SU-DHL-6 (cell line): Measurements from ENCODE around the gene DNAJB1.

Source experiments
- EZH2phosphoT487 ChIP-seq: fragments of 200-600 bp; sonication (generic), shearing (Covaris generic); conservative IDR thresholded peaks from 2 replicates; pipeline ENCODE4 v1.6.1; 2018; ENCODE audit warnings: mild to moderate bottlenecking, antibody characterized with exemption, low read length, moderate library complexity, mixed read lengths
- TF ChIP-seq, protein P1 (sequence below): fragments of 200-600 bp; sonication (generic); IDR thresholded peaks from one replicate; pipeline ENCODE4 v1.5.1; 2017; ENCODE audit warnings: antibody characterized with exemption, mild to moderate bottlenecking, low read length, moderate library complexity; ENCODE audit not compliant: insufficient read depth, poor library complexity, severe bottlenecking

DNA sequence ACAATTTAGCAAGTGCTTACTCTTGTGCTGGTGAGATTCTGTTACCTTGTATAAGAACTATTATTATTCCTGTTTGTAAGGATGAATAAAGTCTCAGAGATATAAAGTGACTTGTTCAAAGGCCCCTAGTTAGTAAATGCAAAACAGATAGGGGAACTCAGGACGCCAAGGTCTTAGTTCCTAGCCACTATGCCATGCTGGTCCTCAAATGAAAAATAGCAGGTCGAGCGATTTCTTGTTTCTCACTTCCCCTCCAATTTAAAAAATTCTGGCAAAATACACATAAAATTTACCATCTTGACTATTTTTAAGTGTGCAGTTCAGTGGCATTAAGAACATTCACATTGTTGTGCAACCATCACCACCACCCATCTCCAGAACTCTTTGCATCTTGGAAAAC is 12.3 kb upstream of the DNAJB1 start:
- TF ChIP-seq, protein P1, sequence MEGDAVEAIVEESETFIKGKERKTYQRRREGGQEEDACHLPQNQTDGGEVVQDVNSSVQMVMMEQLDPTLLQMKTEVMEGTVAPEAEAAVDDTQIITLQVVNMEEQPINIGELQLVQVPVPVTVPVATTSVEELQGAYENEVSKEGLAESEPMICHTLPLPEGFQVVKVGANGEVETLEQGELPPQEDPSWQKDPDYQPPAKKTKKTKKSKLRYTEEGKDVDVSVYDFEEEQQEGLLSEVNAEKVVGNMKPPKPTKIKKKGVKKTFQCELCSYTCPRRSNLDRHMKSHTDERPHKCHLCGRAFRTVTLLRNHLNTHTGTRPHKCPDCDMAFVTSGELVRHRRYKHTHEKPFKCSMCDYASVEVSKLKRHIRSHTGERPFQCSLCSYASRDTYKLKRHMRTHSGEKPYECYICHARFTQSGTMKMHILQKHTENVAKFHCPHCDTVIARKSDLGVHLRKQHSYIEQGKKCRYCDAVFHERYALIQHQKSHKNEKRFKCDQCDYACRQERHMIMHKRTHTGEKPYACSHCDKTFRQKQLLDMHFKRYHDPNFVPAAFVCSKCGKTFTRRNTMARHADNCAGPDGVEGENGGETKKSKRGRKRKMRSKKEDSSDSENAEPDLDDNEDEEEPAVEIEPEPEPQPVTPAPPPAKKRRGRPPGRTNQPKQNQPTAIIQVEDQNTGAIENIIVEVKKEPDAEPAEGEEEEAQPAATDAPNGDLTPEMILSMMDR: no peak
- no peak for TF ChIP-seq EZH2phosphoT487
